H1 (cell line): ENCODE measurements around the gene DSTN. TPM values are rescaled to one million over a fixed set of nuclear protein-coding genes. Genes with fewer than 3 reads are reported as not detected.

Experiments used
- CTCF ChIA-PET: fragments of 300-600 bp; sonication (Branson Sonifier 250); formaldehyde crosslinking; loops from one replicate; lab custom pipeline; 2021; ENCODE audit not compliant: partially characterized antibody; lab: Charles Lee
- POLR2A ChIA-PET: fragments of 300-600 bp; sonication (Branson Sonifier 250); formaldehyde crosslinking; loops from one replicate; lab custom pipeline; 2021; ENCODE audit warnings: inconsistent platforms; ENCODE audit not compliant: partially characterized antibody; lab: Charles Lee
- DNase-seq, 2 experiments: peaks; one replicate each; pipeline versions ENCODE4 v3.0.0 to v3.0.0-alpha.2; 2010 to 2022; ENCODE audit warnings: low spot score in 2 of 2, low read depth in 1 of 2, mixed read lengths in 1 of 2
- FAIRE-seq: peaks from 2 replicates; lab custom pipeline; 2011; peaks lifted over from hg19 to GRCh38; lab: Jason Lieb, UNC
- H2AFZ ChIP-seq: 2 replicates; pipeline ENCODE4 v1.8.1; 2012; ENCODE audit warnings: low read length, inconsistent platforms
- H2AK5ac ChIP-seq: 2 replicates; pipeline ENCODE4 v1.6.1; 2013; ENCODE audit warnings: low read depth, low read length
- H2BK120ac ChIP-seq: replicated peaks from 2 replicates; pipeline ENCODE3; 2013; ENCODE audit warnings: low read depth, low read length, inconsistent platforms
- H2BK12ac ChIP-seq: 2 replicates; pipeline ENCODE4 v1.6.1; 2013; ENCODE audit warnings: low read depth, low read length
- H2BK15ac ChIP-seq: 2 replicates; pipeline ENCODE4 v1.6.1; 2013; ENCODE audit warnings: low read length
- H2BK20ac ChIP-seq: 2 replicates; pipeline ENCODE4 v1.6.1; 2013; ENCODE audit warnings: low read length
- H2BK5ac ChIP-seq: 2 replicates; pipeline ENCODE4 v1.6.1; 2013; ENCODE audit warnings: low read depth, low read length
- H3K14ac ChIP-seq: 2 replicates; pipeline ENCODE4 v1.6.1; 2013; ENCODE audit warnings: inconsistent platforms; ENCODE audit not compliant: insufficient read length
- H3K18ac ChIP-seq: 2 replicates; pipeline ENCODE4 v1.6.1; 2013; ENCODE audit warnings: low read length; ENCODE audit errors: extremely low read depth
- H3K23ac ChIP-seq: 2 replicates; pipeline ENCODE4 v1.6.1; 2013; ENCODE audit warnings: inconsistent platforms; ENCODE audit not compliant: insufficient read length
- H3K23me2 ChIP-seq: 2 replicates; pipeline ENCODE4 v1.6.1; 2013; ENCODE audit warnings: low read depth, low read length
- H3K27ac ChIP-seq: 2 replicates; pipeline ENCODE4 v1.6.1; 2011; ENCODE audit warnings: low read depth, low read length, inconsistent platforms
- H3K27me3 ChIP-seq, 4 experiments: replicated peaks in 1 of 4; 1 replicate in 1 of 4; 2 replicates in 3 of 4; pipeline versions ENCODE4 v1.6.1 to v1.8.1; 2011 to 2013; ENCODE audit warnings: low read length in 3 of 4, mild to moderate bottlenecking in 3 of 4, inconsistent platforms in 2 of 4, mixed read lengths in 2 of 4, moderate library complexity in 1 of 4; ENCODE audit not compliant: control insufficient read depth in 3 of 4, insufficient read depth in 3 of 4; ENCODE audit errors: extremely low read depth in 1 of 4
- H3K36me3 ChIP-seq, 4 experiments: 2 replicates each; pipeline versions ENCODE4 v1.6.1 to v1.8.1; 2011 to 2013; ENCODE audit warnings: mild to moderate bottlenecking in 4 of 4, low read length in 3 of 4, moderate library complexity in 2 of 4, control low read depth in 1 of 4, inconsistent platforms in 1 of 4; ENCODE audit not compliant: insufficient read depth in 4 of 4, control insufficient read depth in 2 of 4
- H3K4ac ChIP-seq: replicated peaks from 2 replicates; pipeline ENCODE3; 2013; ENCODE audit warnings: low read length, low read depth, mixed read lengths, inconsistent platforms; ENCODE audit not compliant: insufficient read length
- H3K4me1 ChIP-seq, 4 experiments: replicated peaks in 1 of 4; 1 replicate in 1 of 4; 2 replicates in 3 of 4; pipeline versions ENCODE4 v1.6.1 to v1.8.1; 2011 to 2013; ENCODE audit warnings: low read length in 3 of 4, inconsistent platforms in 2 of 4, mixed read lengths in 1 of 4; ENCODE audit not compliant: insufficient read depth in 4 of 4, control insufficient read depth in 3 of 4
- H3K4me2 ChIP-seq, 2 experiments: 2 replicates each; pipeline versions ENCODE4 v1.6.1 to v1.8.1; 2011 to 2013; ENCODE audit warnings: low read depth in 2 of 2, low read length in 2 of 2, control low read depth in 1 of 2, inconsistent platforms in 1 of 2, mild to moderate bottlenecking in 1 of 2; ENCODE audit not compliant: insufficient read depth in 1 of 2
- H3K4me3 ChIP-seq, 4 experiments: fragments of 200-600, 300-600 bp in 1 of 4; sonication (generic), shearing (Covaris generic), sonication (Bioruptor Twin) in 1 of 4; 2 replicates each; pipeline versions ENCODE4 v1.5.1 to v1.8.1; 2011 to 2016; ENCODE audit warnings: low read length in 4 of 4, low read depth in 3 of 4, control low read depth in 2 of 4, inconsistent platforms in 2 of 4, mild to moderate bottlenecking in 2 of 4, mixed read lengths in 1 of 4, moderate library complexity in 1 of 4; ENCODE audit not compliant: insufficient read depth in 2 of 4; ENCODE audit errors: extremely low read depth in 1 of 4
- H3K56ac ChIP-seq: replicated peaks from 2 replicates; pipeline ENCODE3; 2013; ENCODE audit warnings: low read depth, mild to moderate bottlenecking, mixed read lengths, low read length, inconsistent platforms; ENCODE audit not compliant: insufficient read length
- H3K79me1 ChIP-seq: 2 replicates; pipeline ENCODE4 v1.6.1; 2013; ENCODE audit warnings: low read depth, low read length, control low read depth
- H3K79me2 ChIP-seq, 2 experiments: 2 replicates each; pipeline versions ENCODE4 v1.6.1 to v1.8.1; 2012 to 2013; ENCODE audit warnings: low read length in 2 of 2, mild to moderate bottlenecking in 2 of 2, inconsistent platforms in 1 of 2; ENCODE audit not compliant: insufficient read depth in 2 of 2, control insufficient read depth in 1 of 2
- H3K9ac ChIP-seq, 4 experiments: replicated peaks in 1 of 4; 1 replicate in 1 of 4; 2 replicates in 3 of 4; pipeline versions ENCODE4 v1.6.1 to v1.8.1; 2011 to 2013; ENCODE audit warnings: low read depth in 3 of 4, low read length in 3 of 4, control low read depth in 2 of 4, mild to moderate bottlenecking in 2 of 4, moderate library complexity in 2 of 4, inconsistent platforms in 1 of 4; ENCODE audit errors: extremely low read depth in 1 of 4
- H3K9me3 ChIP-seq, 2 experiments: 2 replicates each; pipeline versions ENCODE4 v1.6.1 to v1.8.1; 2012 to 2013; ENCODE audit warnings: mild to moderate bottlenecking in 2 of 2, moderate library complexity in 2 of 2, control low read depth in 1 of 2, inconsistent platforms in 1 of 2, low read depth in 1 of 2, low read length in 1 of 2, mixed read lengths in 1 of 2; ENCODE audit not compliant: insufficient read depth in 2 of 2
- H4K20me1 ChIP-seq, 2 experiments: replicated peaks in 1 of 2; 2 replicates each; pipeline versions ENCODE3 to v1.8.1; 2011 to 2013; ENCODE audit warnings: inconsistent platforms in 2 of 2, low read length in 2 of 2, mild to moderate bottlenecking in 1 of 2; ENCODE audit not compliant: insufficient read depth in 2 of 2, control insufficient read depth in 1 of 2
- H4K5ac ChIP-seq: 2 replicates; pipeline ENCODE4 v1.6.1; 2013; ENCODE audit warnings: low read length, low read depth, mixed read lengths, inconsistent platforms; ENCODE audit not compliant: insufficient read length
- H4K8ac ChIP-seq: 2 replicates; pipeline ENCODE4 v1.8.0; 2013; ENCODE audit warnings: mild to moderate bottlenecking, moderate library complexity, low read length, inconsistent platforms; ENCODE audit not compliant: insufficient read depth; ENCODE audit errors: extremely low read depth
- H4K91ac ChIP-seq: replicated peaks from 2 replicates; pipeline ENCODE3; 2013; ENCODE audit warnings: low read length, mixed read lengths, inconsistent platforms; ENCODE audit not compliant: insufficient read length
- BCL11A ChIP-seq, 2 experiments: IDR thresholded peaks; one replicate each; pipeline ENCODE4 v1.6.1; 2011; ENCODE audit warnings: low read depth in 2 of 2, low read length in 2 of 2, mild to moderate bottlenecking in 2 of 2
- CBX5 ChIP-seq: fragments of 300-800, 300-1000 bp; sonication (generic); IDR thresholded peaks from 2 replicates; pipeline ENCODE4 v1.7.1; 2016; ENCODE audit warnings: antibody characterized with exemption, low read length, low read depth
- CEBPB ChIP-seq: IDR thresholded peaks from 2 replicates; pipeline ENCODE4 v1.6.1; 2012; ENCODE audit warnings: low read depth, low read length
- CHD2 ChIP-seq: IDR thresholded peaks from 2 replicates; pipeline ENCODE4 v1.6.1; 2012; ENCODE audit warnings: low read length, improper control_type of control experiment
- HDAC2 ChIP-seq, 2 experiments: fragments of 300-600 bp in 1 of 2; sonication (generic) in 1 of 2; IDR thresholded peaks; 2 replicates each; pipeline ENCODE4 v1.6.1; 2011 to 2012; ENCODE audit warnings: low read depth in 2 of 2, low read length in 2 of 2, mild to moderate bottlenecking in 2 of 2, moderate library complexity in 2 of 2, borderline replicate concordance in 1 of 2, inconsistent platforms in 1 of 2
- HDAC6 ChIP-seq: IDR thresholded peaks from one replicate; pipeline ENCODE4 v1.7.1; 2012; ENCODE audit warnings: low read depth, mild to moderate bottlenecking, inconsistent platforms, low read length, moderate library complexity
- KDM1A ChIP-seq: fragments of 200-600, 300-600 bp; sonication (generic); IDR thresholded peaks from 2 replicates; pipeline ENCODE4 v1.7.1; 2016; ENCODE audit warnings: mild to moderate bottlenecking, low read length, borderline replicate concordance
- POLR2A ChIP-seq, 2 experiments: IDR thresholded peaks; 1 replicate in 1 of 2; 2 replicates in 1 of 2; pipeline ENCODE4 v1.6.1; 2011; ENCODE audit warnings: low read depth in 2 of 2, low read length in 2 of 2, mild to moderate bottlenecking in 2 of 2; ENCODE audit errors: control extremely low read depth in 1 of 2
- RFX5 ChIP-seq: IDR thresholded peaks from 2 replicates; pipeline ENCODE4 v1.6.1; 2011; ENCODE audit warnings: low read depth, low read length, improper control_type of control experiment, borderline replicate concordance
- WGBS, 2 experiments: shearing (Covaris generic) in 1 of 2; methylation state at CpG; one replicate each; pipeline versions ENCODE4 v1.1.6 to v1.1.7; 2013 to 2015; ENCODE audit warnings: low lambda C conversion rate in 2 of 2, mixed read lengths in 2 of 2, inconsistent platforms in 1 of 2, low coverage in 1 of 2, missing lambda C conversion rate in 1 of 2; ENCODE audit not compliant: insufficient replicate concordance in 2 of 2, insufficient coverage in 1 of 2, insufficient read length in 1 of 2; ENCODE audit errors: extremely low coverage in 1 of 2, missing lambda C conversion rate in 1 of 2; 5-methylcytosine and 5-hydroxymethylcytosine counted together
- polyA plus RNA-seq, 7 experiments: library from polyadenylated mRNA; depleted of rRNA in 3 of 7; stranded (reverse) in 5 of 7; unstranded in 2 of 7; fragments of >200 nt in 5 of 7; fragments of 200-250 nt in 2 of 7; gene quantifications; 1 replicate in 5 of 7; 2 replicates in 1 of 7; 4 replicates in 1 of 7; pipeline versions ENCODE4 v1.2.1 to v1.2.3, GENCODE V29; 2011 to 2013; ENCODE audit warnings: missing spikeins in 2 of 7, mixed read lengths in 2 of 7
- total RNA-seq: library from RNA; stranded (reverse); fragmentation: NEBNext Ultra II Directional; extraction: Animal tissue kit (Norgen Biotek cat#: 25700); gene quantifications from 2 replicates; pipeline ENCODE4 v1.2.1, GENCODE V29; 2021
- TF ChIP-seq, protein P1 (sequence below): IDR thresholded peaks from 2 replicates; pipeline ENCODE4 v1.6.1; 2012; ENCODE audit warnings: inconsistent platforms
- TF ChIP-seq, protein P2 (sequence below): IDR thresholded peaks from 2 replicates; pipeline ENCODE4 v1.6.1; 2011; ENCODE audit warnings: low read depth, mild to moderate bottlenecking, low read length; ENCODE audit not compliant: insufficient read depth
- TF ChIP-seq, protein P3 (sequence below): IDR thresholded peaks from 2 replicates; pipeline ENCODE4 v1.6.1; 2011; ENCODE audit warnings: low read length, improper control_type of control experiment

The DSTN gene
- total and polyA plus RNA-seq, 2 of the 8 experiments (the other 6 are each of a cell fraction or from before 2014, with no cell fraction given), result 43.3 to 208 TPM

GRCh38 chr20:17580895-17581294, 11.0 kb downstream of the DSTN start:
- Histone ChIP-seq H3K36me3 (no peaks in the 10 kb centered on the region), H3K4ac (no peak overlapping the region), H4K91ac (no peak overlapping the region), H3K18ac (peak overlapping the region; percentile 11; the same call in 1 of the 2 replicates), H3K4me3 (no peak overlapping the region), H2AK5ac (no peak overlapping the region), H3K9ac (no peak overlapping the region), H2BK15ac (no peak overlapping the region), H2AFZ (no peak overlapping the region), H3K4me1 (peaks cover 0 to 5% (median 0%) of the 10 kb centered on the region in 4 experiments; a peak in 1 of 7 replicates), H3K27ac (no peak overlapping the region), H3K23ac (no peak overlapping the region), H2BK5ac (no peak overlapping the region), H4K5ac (no peak overlapping the region), H3K9me3 (no peaks in the 10 kb centered on the region), H2BK120ac (no peak overlapping the region), H3K4me2 (no peak overlapping the region), H3K79me2 (peaks cover 6 to 94% of the 10 kb centered on the region in 2 experiments; a peak in 3 of 4 replicates), H4K8ac (no peak overlapping the region), H4K20me1 (peaks cover 0 to 3% of the 10 kb centered on the region in 2 experiments), H3K14ac (no peak overlapping the region), H3K23me2 (no peaks in the 10 kb centered on the region; the same call in 1 of the 2 replicates), H2BK20ac (no peak overlapping the region), H2BK12ac (no peak overlapping the region), H3K56ac (no peak overlapping the region), H3K27me3 (no peaks in the 10 kb centered on the region), H3K79me1 (peaks cover 11% of the 10 kb centered on the region)
- no peak for FAIRE-seq
- ChIA-PET CTCF (interaction anchor here (3.5 kb wide), 1 partner anchor 10 kb away, joined by 15 read pairs; no protein-coding TSS in a partner anchor), POLR2A (interaction anchor here (2.2 kb wide), 1 partner anchor 11 kb away, joined by 10 read pairs; the partner anchor contains the start of gene DSTN)
- 84% methylated on average over 2 of the region's 2 CpGs; no CpG with 5 or more reads in 1 of the 2 experiments for WGBS, 2 experiments
- DNase-seq, result no peak
- TF ChIP-seq CEBPB (no peak), KDM1A (no peak), BCL11A (IDR thresholded peaks at IDR 0.05; ENCODE audit: low read depth in 2 of 2, low read length in 2 of 2) (no peak), CBX5 (no peak), RFX5 (no peak), HDAC6 (no peak), POLR2A (IDR thresholded peaks at IDR 0.05; ENCODE audit: control extremely low read depth in 1 of 2, low read depth in 2 of 2, low read length in 2 of 2) (no peak), CHD2 (no peak), HDAC2 (IDR thresholded peaks at IDR 0.05; ENCODE audit: borderline replicate concordance in 1 of 2, low read depth in 2 of 2, low read length in 2 of 2) (no peak)
- TF ChIP-seq, protein P1, sequence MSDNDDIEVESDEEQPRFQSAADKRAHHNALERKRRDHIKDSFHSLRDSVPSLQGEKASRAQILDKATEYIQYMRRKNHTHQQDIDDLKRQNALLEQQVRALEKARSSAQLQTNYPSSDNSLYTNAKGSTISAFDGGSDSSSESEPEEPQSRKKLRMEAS, result no peak
- TF ChIP-seq, protein P2, sequence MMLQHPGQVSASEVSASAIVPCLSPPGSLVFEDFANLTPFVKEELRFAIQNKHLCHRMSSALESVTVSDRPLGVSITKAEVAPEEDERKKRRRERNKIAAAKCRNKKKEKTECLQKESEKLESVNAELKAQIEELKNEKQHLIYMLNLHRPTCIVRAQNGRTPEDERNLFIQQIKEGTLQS, result no peak
- TF ChIP-seq, protein P3, sequence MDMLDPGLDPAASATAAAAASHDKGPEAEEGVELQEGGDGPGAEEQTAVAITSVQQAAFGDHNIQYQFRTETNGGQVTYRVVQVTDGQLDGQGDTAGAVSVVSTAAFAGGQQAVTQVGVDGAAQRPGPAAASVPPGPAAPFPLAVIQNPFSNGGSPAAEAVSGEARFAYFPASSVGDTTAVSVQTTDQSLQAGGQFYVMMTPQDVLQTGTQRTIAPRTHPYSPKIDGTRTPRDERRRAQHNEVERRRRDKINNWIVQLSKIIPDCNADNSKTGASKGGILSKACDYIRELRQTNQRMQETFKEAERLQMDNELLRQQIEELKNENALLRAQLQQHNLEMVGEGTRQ, result no peak
